HG02884 (cell line): ENCODE measurements around the gene SSR1.

ENCODE experiments used
- ATAC-seq: cut with Tn5 transposase; IDR thresholded peaks from one replicate; pipeline ENCODE4 v1.9.1; 2021; ENCODE audit warnings: mild to moderate bottlenecking, moderate library complexity; ENCODE audit not compliant: unreplicated experiment

SSR1 gene

DNA sequence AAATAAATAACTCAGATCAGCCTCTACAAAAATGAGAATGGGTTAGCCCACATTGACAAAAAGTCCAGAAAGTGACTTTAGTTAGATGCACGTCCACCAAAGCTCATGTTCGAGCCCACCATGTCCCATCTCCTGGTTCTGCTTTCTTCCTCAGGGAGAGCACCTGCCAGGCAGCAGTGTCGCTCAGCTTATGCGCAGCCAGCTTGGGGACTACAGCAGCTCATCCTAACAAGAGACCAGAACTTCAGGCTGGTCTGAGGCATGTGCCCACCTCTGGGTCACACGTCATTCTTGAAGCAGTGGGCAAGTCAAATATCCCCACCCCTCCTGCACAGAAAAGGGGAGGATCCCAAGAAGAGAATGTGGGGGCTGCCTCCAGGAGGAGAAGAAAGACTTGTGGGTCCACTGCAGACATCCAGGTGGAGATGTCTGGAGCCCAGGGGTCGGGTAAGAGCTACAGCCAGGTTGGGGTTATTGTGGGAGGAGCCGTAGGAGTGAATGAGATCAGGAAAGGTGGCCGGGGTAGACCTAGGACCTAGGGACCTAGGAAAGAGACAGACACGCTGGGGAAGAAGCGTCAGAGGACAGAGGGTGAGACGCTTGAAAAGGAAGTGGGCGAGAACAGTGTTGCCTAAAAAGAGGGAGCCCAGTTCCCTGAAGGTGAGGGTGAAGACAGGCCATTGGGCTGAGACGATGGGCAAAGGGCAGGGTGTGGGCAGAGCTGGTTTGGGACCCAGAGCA, 52.5 kb downstream of the SSR1 start:
- peak; percentile 10 for ATAC-seq

DNA sequence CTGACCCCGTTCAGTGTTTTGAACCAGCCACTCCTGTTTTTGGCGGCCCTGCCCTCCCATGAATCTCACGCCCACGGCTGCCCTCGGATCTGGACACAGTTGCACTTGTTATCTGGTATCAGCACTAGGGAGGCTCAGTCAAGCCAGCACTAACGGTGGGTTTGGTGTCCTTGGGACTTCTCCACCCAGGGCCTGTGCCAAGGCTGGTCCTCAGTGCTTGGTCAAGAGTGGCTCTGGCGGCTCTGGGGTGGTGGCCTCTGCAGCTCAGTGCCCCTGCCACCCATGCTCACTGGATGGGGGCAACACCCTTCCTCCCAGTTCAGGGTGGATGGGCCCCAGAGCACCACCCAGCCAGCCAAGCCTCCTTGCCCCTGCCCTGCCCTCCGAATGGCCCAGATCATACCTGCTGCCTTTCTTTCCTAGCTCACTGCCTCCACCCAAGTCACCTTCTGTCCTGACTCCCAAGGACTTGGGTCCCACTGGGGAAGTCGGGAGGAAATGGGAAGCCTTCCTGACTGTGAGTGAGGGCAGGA, 54.7 kb downstream of the SSR1 start:
- ATAC-seq, result no peak

DNA sequence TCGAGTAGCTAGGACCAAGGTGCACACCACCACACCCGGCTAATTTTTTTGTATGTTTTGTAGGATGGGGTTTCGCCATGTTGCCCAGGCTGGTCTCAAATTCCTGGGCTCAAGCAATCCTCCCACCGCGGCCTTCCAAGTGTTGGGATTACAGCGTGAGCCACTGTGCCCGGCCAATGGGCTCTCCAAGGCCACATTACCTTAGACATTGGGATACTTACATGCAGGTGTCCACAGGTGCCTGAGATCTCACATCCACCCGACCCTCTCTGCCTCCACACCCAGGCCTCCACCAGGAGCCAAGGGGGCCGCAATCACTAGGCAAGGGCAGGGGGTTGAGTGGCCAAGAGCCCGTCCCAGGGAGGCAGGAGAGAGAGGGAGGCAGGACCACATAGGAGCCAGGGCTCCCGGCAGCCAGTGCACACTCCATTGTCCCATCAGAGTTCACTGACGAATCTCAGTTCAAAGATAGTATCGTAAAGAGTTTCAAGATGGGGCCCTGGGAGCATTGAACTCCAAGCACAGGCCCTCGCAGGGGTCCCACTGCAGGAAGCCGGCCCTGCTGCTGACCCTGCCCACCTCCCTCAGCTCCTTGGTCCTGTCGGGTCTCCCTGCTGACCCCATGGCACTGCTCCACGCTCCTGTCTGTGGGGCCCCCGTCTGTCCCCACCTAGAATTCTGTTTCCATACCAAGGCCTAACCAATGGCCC, 55.3 kb downstream of the SSR1 start:
- ATAC-seq, result no peak

DNA sequence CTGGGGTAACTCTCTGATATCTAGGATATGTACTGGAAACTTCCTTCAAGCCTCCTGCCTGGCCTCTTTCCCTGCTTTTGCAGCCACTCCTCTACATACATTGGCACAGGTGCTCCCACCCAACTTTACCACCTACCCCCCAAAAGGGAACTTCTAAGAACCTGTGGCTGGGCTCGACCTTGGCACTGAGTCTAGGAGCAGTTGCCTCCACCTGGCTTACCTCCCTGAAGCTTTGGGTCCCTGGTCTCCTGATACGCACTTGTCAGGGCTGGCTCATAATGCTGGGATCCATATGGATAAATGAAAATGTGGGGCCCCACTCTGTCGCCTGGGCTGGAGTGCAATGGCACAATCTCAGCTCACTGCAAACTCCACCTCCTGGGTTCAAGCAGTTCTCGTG, 56.2 kb downstream of the SSR1 start:
- ATAC-seq, result no peak

DNA sequence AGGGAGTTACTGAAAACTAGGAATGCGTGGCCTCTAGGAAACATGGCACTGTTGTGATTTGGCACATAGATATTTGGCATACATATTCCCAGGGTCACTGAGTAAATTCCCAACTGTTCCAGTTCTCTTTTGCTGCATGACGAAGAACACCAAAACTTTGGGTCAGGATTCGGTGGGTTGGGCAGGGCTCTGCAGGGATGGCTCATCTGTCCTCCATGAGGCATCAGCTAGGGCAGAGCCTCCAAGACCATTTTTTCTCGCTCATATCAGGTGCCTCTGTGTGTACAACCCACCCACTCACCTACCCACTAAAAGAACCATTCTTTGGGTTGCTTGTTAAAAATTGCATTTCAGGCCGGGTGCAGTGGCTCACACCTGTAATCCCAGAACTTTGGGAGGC, 57.1 kb downstream of the SSR1 start:
- ATAC-seq, result no peak

DNA sequence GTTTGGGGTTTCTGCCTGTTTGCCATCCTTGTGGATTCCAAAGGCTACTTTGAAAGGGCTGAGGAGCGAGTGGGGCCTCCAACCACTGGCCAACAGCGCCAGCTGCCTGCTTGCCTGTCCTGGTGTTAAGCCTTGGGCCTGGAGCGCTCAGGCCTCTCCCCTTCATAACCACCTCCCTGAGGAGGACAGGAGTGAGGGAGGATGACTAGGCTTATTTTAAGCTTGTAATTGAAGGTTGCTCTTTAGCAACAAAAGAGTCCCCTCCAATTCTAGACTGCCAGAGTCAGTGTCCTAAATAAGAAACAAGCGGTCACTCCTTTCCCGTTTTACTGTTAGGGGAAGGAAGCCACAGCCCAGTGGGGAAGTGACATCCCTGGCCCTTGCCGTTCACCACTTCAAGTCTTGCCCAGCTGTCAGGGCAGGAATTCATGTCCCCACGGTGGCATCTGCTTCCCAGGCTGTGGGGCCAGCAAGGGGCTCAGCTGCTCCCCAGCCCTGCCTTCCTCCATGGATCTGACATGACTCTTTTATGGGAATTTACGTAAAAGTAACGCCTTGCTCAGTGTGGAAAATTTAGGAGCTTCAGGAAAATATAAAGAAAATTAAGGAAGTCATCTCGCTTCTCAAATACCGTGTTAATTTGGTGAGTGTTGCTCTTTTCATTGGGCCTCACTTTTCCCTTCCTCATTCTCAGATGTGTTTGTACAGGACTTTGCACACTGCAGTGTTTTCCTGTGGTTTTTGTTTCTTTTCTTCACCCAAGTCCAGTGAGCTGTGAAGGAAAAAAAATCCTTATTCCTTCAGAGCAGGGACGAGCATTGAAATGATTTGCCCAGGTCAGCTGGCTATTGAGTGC, 57.8 kb downstream of the SSR1 start:
- ATAC-seq, result no peak

DNA sequence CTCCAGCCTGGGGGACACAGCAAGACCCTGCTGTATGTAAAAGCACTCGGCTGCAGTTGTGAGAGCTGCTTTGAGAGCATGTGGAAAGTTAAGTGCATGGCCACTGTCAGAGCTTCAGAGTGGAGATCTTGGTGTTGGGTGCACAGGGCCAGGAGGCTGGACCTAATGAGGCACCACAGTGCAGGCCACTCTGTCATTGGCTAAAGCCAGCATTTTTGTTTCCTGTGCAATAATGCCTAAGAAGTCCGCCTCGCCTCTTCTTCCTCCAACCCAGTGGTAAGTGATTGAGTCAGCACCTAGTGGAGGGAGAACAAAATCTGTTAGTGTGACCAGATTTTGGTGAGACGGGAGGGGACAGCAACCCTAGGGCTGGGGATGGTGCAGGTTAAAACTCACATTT, 60.6 kb downstream of the SSR1 start:
- ATAC-seq, result no peak

DNA sequence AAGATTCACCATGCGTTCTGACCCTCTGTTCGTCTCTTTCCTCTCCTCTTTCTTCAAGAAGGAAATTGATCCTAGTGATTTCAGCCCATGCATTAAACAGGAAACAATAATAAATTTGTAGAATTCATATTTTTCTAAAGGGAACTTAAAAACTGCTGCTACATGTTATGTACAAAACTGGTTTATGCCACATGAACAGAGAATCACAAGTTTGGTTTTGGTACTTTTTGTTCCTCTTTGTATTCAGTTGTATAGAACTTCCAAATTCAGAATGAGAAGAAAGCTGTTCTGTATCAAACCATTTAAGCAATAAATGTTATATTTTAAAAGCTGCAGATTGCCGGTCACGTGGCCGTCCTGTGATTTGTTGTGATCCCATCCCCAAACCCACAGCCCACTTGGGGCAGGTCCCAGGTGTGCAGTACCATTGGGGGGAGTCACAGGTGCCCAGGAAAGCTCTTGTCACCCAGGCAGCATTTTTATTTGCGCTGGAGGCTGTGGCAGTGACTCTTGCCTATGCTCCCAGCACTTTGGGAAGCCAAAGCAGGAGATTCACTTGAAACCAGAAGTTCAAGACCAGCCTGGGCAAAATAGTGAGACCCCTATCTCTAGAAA, 61.2 kb downstream of the SSR1 start:
- no peak for ATAC-seq

DNA sequence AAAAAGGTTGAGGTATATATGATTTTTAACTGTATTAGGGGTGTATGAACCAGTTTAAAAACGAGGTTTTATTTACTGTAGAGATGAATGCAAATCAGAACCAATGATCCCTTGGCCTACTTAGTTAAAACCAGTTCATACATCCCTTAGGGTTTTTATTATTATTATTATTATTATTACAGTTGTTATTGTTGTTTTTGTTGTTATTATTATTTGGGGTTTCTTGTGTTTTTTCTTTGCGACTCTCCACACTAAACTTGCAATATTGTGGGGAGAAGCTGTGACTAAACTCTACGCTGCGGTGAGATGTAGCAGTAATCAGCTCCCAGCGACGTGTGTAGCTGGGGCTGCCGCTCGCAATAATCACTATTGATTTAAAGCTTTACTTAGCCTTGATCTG, 62.2 kb downstream of the SSR1 start:
- ATAC-seq, result no peak

DNA sequence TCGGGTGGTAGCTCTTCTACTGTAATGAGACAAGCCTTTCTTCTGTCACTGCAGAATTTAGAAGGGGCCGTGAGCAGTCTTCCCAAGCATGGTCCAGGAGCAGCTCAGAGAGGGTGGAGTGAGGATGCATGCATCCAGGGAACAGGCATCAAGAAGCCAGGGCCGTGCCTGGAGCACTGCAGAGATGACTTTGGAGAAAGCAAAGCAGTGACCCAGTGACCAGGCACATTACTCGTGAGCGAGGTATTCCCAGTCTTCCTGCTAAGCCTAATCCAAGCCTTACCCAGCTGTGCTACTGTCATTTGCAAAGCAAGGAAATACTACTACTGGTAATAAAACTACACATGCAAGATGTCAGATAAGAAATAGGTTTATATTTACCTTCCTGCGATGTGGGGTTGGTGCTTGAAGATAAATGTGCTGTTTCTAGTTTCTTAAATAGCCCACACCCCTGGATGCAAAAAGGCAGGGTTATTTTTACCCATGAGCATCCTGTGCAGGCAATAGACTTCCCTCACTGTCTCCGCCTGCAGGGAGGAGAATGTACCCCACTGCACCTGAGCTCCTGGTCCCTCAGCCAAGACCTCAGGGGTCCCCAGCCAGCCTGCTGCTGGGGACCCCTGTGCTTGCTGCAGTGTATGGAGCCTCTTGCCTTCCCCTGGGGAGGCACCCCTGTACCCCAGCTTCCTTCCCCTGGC, 62.9 kb downstream of the SSR1 start:
- ATAC-seq, result no peak

DNA sequence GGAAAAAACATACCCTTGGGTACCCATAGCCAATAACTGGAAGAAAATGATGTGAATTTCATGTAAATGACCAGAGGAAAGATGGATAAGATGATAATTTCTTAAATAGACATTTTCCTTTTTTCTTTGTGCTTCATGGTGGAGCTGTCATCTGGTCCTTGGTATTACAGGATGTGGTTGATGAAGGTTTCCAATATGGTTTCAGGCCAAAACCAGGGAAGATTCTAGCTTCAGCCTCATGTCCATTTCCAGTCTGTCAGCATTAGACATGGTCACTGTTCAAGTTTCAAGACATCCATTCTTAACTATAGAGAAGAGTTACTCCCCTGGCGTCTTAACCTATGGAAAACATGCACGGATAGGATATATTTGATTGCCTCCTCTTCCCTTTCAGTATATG, 63.6 kb downstream of the SSR1 start:
- ATAC-seq, result no peak

DNA sequence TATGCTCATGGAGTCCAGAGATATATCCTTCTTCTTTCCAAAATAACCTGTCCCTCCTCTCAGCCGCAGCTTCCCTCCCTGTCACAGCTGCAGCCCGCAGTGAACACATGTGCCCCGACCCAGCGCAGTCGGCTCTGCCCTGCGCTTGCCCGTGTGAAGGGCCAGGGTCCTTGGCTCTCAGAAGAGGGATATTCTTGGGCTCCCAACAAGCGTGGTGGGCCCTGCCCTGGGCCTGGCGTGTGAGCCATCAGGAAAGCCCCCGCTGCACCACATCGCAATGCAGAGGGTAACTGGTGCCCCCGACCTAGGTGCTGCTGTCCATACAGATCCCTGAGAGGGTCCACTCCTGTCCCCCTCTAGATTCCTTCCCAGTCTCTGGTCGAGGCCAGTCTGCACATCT, 65.2 kb downstream of the SSR1 start:
- no peak for ATAC-seq

DNA sequence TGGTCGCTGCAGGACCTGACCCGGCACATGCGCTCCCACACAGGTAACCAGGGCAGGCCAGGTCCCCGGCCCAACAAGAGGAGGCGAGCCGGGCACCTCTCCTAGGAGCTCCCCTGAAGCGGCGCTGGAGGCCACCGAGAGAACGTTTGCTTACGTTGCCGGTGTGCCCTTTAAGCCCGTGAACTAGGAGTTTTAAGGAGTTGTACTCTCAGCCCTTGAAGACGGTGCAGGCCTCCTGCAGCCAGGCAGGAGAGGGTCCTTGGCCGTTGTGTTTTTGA, 65.9 kb downstream of the SSR1 start:
- ATAC-seq, result no peak

DNA sequence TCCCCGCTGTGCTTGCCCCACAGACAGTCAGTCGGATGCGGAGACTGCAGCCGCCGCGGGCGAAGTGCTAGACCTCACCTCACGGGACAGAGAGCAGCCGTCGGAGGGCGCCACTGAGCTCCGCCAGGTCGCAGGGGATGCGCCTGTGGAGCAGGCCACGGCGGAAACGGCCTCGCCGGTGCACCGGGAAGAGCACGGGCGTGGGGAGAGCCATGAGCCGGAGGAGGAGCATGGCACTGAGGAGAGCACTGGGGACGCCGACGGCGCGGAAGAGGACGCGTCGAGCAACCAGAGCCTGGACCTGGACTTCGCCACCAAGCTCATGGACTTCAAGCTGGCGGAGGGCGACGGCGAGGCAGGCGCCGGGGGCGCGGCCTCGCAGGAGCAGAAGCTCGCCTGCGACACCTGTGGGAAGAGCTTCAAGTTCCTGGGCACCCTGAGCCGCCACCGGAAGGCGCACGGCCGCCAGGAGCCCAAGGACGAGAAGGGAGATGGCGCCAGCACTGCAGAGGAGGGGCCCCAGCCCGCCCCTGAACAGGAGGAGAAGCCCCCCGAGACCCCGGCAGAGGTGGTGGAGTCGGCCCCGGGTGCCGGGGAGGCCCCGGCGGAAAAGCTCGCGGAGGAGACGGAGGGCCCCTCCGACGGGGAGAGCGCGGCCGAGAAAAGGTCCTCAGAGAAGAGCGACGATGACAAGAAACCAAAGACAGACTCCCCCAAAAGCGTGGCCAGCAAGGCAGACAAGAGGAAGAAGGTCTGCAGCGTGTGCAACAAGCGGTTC, 66.4 kb downstream of the SSR1 start:
- no peak for ATAC-seq

DNA sequence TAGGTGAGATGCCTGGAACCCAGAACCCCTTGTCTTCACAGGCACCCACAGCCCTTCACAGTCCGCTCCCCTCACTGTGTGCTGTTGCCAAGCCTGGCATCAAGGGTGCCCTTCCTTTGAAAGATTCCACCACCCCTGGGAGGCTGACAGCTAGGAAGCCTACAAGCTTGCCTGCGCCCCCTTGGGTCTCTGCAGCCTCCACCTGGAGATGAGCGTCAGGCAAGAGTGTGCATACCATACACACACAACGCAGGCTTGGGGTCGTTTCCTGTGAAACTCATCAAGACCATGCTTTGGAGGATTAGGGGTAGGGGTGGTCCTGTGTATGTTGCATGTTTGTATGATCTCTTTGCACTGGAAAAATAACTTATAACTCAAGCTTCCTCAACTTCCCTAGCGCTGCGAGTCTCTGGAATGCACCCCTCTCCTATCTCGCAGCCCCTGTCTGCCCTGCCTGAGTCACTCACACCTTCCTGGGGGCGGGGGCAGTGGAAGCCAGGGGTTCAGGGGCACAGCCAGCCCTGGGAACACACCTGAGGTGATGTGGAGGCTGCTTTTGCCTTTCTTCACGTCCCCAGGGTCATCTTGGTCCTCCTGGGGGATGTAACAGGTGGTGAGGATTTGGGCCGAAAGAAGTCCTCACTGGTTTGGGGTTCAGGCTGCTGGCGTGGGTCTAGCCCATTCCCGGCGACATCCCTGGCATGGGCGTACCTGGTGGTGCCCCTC, 67.2 kb downstream of the SSR1 start:
- no peak for ATAC-seq

DNA sequence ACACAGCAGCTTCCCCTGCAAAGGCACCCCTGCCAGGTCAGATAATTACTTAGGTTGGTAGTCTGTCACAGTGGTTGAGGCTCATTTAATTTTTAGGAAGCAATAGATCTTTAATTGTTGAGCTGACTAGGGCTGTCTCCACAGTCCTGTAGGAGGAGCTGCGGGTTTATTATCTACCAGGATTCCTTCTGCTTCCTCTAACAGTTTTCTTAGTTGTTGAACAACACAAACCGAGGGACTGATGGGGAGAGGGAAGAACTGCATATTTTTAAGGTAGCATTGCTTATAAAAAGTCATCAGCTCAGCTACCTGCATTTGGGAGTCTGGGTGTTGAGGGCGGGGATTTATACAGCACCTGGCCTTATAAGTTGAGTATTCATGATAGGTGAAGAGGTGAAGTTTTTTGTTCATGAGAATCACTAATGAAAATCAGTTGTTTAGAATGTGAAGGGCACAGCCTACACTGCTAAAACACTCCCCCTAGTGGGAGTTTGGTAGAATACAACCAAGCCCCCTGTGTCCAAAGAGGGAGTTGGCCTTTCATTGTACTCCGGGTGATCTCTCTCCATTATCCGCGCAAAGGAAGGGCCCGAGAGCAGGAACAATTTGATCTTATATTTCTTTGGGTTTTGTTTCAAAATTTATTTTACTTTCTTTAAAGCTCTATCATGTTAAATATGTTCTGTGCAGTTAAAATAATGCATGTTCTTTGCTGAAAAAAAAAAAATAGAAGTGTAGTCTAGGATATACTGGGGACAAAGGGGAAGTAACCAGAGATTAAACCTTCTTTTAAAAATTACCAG, 69.6 kb downstream of the SSR1 start:
- no peak for ATAC-seq

DNA sequence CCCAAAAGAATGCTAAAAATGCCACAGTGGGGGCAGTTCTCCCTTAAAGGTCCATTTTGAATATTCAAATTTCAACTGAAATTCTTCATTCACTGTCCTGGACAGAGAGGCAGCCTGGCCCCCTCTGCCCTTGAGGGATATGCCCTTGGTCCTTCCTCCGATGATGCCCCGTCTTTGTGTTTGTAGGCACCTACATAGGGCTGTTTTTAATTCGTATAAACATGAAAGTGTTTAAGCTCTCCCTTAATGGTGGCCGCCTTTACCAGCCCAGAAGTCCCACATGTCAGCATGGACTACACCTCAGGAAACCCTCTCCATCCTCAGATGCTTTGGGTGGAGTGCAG, 70.2 kb downstream of the SSR1 start:
- ATAC-seq, result no peak
